HL-60 (cell line): ENCODE results near the gene EFHC2.

Source experiments
- CTCF ChIP-seq: IDR thresholded peaks from one replicate; pipeline ENCODE4 v1.5.1; 2011; ENCODE audit warnings: low read length, control low read depth, inconsistent platforms; ENCODE audit not compliant: insufficient read depth
- GABPA ChIP-seq: IDR thresholded peaks from 2 replicates; pipeline ENCODE4 v1.6.1; 2012; ENCODE audit warnings: low read depth
- POLR2AphosphoS5 ChIP-seq: IDR thresholded peaks from 2 replicates; pipeline ENCODE4 v1.6.1; 2012; ENCODE audit warnings: low read depth
- SPI1 ChIP-seq: IDR thresholded peaks from 2 replicates; pipeline ENCODE4 v1.6.1; 2012; ENCODE audit warnings: low read depth, mild to moderate bottlenecking, borderline replicate concordance
- TF ChIP-seq, protein P1 (sequence below): IDR thresholded peaks from 2 replicates; pipeline ENCODE4 v1.6.1; 2012; ENCODE audit warnings: low read depth; ENCODE audit not compliant: insufficient replicate concordance

GRCh38 chrX:44282753-44283152 is 60.7 kb downstream of the EFHC2 start:
- TF ChIP-seq CTCF: no peak
- no peak for TF ChIP-seq POLR2AphosphoS5
- TF ChIP-seq GABPA: no peak
- TF ChIP-seq SPI1: no peak
- TF ChIP-seq, protein P1, sequence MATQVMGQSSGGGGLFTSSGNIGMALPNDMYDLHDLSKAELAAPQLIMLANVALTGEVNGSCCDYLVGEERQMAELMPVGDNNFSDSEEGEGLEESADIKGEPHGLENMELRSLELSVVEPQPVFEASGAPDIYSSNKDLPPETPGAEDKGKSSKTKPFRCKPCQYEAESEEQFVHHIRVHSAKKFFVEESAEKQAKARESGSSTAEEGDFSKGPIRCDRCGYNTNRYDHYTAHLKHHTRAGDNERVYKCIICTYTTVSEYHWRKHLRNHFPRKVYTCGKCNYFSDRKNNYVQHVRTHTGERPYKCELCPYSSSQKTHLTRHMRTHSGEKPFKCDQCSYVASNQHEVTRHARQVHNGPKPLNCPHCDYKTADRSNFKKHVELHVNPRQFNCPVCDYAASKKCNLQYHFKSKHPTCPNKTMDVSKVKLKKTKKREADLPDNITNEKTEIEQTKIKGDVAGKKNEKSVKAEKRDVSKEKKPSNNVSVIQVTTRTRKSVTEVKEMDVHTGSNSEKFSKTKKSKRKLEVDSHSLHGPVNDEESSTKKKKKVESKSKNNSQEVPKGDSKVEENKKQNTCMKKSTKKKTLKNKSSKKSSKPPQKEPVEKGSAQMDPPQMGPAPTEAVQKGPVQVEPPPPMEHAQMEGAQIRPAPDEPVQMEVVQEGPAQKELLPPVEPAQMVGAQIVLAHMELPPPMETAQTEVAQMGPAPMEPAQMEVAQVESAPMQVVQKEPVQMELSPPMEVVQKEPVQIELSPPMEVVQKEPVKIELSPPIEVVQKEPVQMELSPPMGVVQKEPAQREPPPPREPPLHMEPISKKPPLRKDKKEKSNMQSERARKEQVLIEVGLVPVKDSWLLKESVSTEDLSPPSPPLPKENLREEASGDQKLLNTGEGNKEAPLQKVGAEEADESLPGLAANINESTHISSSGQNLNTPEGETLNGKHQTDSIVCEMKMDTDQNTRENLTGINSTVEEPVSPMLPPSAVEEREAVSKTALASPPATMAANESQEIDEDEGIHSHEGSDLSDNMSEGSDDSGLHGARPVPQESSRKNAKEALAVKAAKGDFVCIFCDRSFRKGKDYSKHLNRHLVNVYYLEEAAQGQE: no peak
